H9 (cell line): ENCODE results near the gene GID8. TPM values are rescaled to one million over a fixed set of nuclear protein-coding genes. Genes with fewer than 3 reads are reported as not detected.

Source experiments
- DNase-seq: peaks from one replicate; pipeline ENCODE4 v3.0.0-alpha.2; 2017
- H2AFZ ChIP-seq: one replicate; pipeline ENCODE4 v1.6.1; 2013; ENCODE audit warnings: mild to moderate bottlenecking, low read length, control low read depth, moderate library complexity
- H2AK5ac ChIP-seq: 2 replicates; pipeline ENCODE4 v1.6.1; 2013; ENCODE audit warnings: low read length, control low read depth, mixed read lengths; ENCODE audit not compliant: insufficient read length
- H2BK120ac ChIP-seq: one replicate; pipeline ENCODE4 v1.6.1; 2013; ENCODE audit warnings: low read depth, mild to moderate bottlenecking, low read length, control low read depth, inconsistent platforms; ENCODE audit not compliant: poor library complexity, severe bottlenecking
- H2BK12ac ChIP-seq: 2 replicates; pipeline ENCODE4 v1.6.1; 2013; ENCODE audit warnings: low read length, control low read depth, mixed read lengths, low read depth; ENCODE audit not compliant: insufficient read length
- H2BK15ac ChIP-seq: 2 replicates; pipeline ENCODE4 v1.6.1; 2013; ENCODE audit warnings: low read depth, low read length, control low read depth
- H2BK20ac ChIP-seq: one replicate; pipeline ENCODE4 v1.6.1; 2013; ENCODE audit warnings: low read depth, mild to moderate bottlenecking, low read length, control low read depth, inconsistent platforms; ENCODE audit not compliant: poor library complexity, severe bottlenecking
- H2BK5ac ChIP-seq: 2 replicates; pipeline ENCODE4 v1.6.1; 2013; ENCODE audit warnings: low read length, control low read depth, mixed read lengths; ENCODE audit not compliant: insufficient read length
- H3K14ac ChIP-seq: 2 replicates; pipeline ENCODE4 v1.6.1; 2013; ENCODE audit warnings: low read length, control low read depth; ENCODE audit not compliant: insufficient read depth
- H3K18ac ChIP-seq: 2 replicates; pipeline ENCODE4 v1.6.1; 2013; ENCODE audit warnings: low read depth, mild to moderate bottlenecking, mixed read lengths, low read length, control low read depth; ENCODE audit not compliant: insufficient read length
- H3K23ac ChIP-seq: 2 replicates; pipeline ENCODE4 v1.6.1; 2013; ENCODE audit warnings: low read length, control low read depth, mixed read lengths, low read depth; ENCODE audit not compliant: insufficient read length
- H3K23me2 ChIP-seq: 2 replicates; pipeline ENCODE4 v1.6.1; 2013; ENCODE audit warnings: low read depth, mild to moderate bottlenecking, mixed read lengths, low read length, control low read depth; ENCODE audit not compliant: insufficient read length, poor library complexity, severe bottlenecking
- H3K27ac ChIP-seq: 2 replicates; pipeline ENCODE4 v1.5.1; 2013; ENCODE audit warnings: low read length, control low read depth, mixed read lengths, low read depth; ENCODE audit not compliant: insufficient read length
- H3K27me3 ChIP-seq: 2 replicates; pipeline ENCODE4 v1.6.1; 2013; ENCODE audit warnings: low read length, control low read depth, inconsistent platforms; ENCODE audit not compliant: insufficient read depth
- H3K4ac ChIP-seq: 2 replicates; pipeline ENCODE4 v1.6.1; 2013; ENCODE audit warnings: low read depth, mild to moderate bottlenecking, control low read depth, inconsistent platforms, low read length, moderate library complexity
- H3K4me1 ChIP-seq: 2 replicates; pipeline ENCODE4 v1.6.1; 2013; ENCODE audit warnings: low read length, control low read depth, inconsistent platforms; ENCODE audit not compliant: insufficient read depth
- H3K4me2 ChIP-seq: 2 replicates; pipeline ENCODE4 v1.6.1; 2013; ENCODE audit warnings: low read length, control low read depth, mixed read lengths; ENCODE audit not compliant: insufficient read length, insufficient read depth
- H3K56ac ChIP-seq: 2 replicates; pipeline ENCODE4 v1.6.1; 2013; ENCODE audit warnings: low read depth, mild to moderate bottlenecking, mixed read lengths, low read length, control low read depth; ENCODE audit not compliant: insufficient read length
- H3K79me1 ChIP-seq: 2 replicates; pipeline ENCODE4 v1.6.1; 2013; ENCODE audit warnings: low read depth, mild to moderate bottlenecking, moderate library complexity, low read length, control low read depth, inconsistent platforms; ENCODE audit not compliant: insufficient read depth, poor library complexity, severe bottlenecking
- H3K79me2 ChIP-seq: 2 replicates; pipeline ENCODE4 v1.6.1; 2013; ENCODE audit warnings: low read length, control low read depth, inconsistent platforms; ENCODE audit not compliant: insufficient read depth
- H3K9ac ChIP-seq: 2 replicates; pipeline ENCODE4 v1.6.1; 2013; ENCODE audit warnings: low read length, control low read depth, mixed read lengths; ENCODE audit not compliant: insufficient read length; ENCODE audit errors: extremely low read depth
- H3K9me3 ChIP-seq: one replicate; pipeline ENCODE4 v1.6.1; 2013; ENCODE audit warnings: low read depth, low read length, inconsistent platforms; ENCODE audit not compliant: control insufficient read depth
- H3T11ph ChIP-seq: one replicate; pipeline ENCODE4 v1.6.1; 2013; ENCODE audit warnings: mild to moderate bottlenecking, low read length, control low read depth, inconsistent platforms
- H4K20me1 ChIP-seq: one replicate; pipeline ENCODE4 v1.6.1; 2013; ENCODE audit not compliant: control insufficient read depth, insufficient read length, insufficient read depth
- H4K5ac ChIP-seq: 2 replicates; pipeline ENCODE4 v1.6.1; 2013; ENCODE audit warnings: low read depth, mild to moderate bottlenecking, mixed read lengths, low read length, control low read depth; ENCODE audit not compliant: insufficient read length
- H4K8ac ChIP-seq: replicated peaks from 2 replicates; pipeline ENCODE4 v1.6.1; 2013; ENCODE audit warnings: low read length, control low read depth, mixed read lengths, low read depth; ENCODE audit not compliant: insufficient read length
- H4K91ac ChIP-seq: 2 replicates; pipeline ENCODE4 v1.6.1; 2013; ENCODE audit warnings: low read depth, mild to moderate bottlenecking, moderate library complexity, mixed read lengths, low read length, control low read depth; ENCODE audit not compliant: insufficient read length
- H3K27ac Mint-ChIP-seq, 3 experiments: 2 replicates in 2 of 3; 3 replicates in 1 of 3; pipeline ENCODE4 v1.8.0; 2020 to 2021; ENCODE audit warnings: mixed read lengths in 3 of 3, mild to moderate bottlenecking in 1 of 3, moderate library complexity in 1 of 3
- H3K27me3 Mint-ChIP-seq: 2 replicates; pipeline ENCODE4 v1.8.0; 2021; ENCODE audit warnings: low read depth, mild to moderate bottlenecking, moderate library complexity, mixed read lengths
- H3K36me3 Mint-ChIP-seq, 3 experiments: 2 replicates in 2 of 3; 3 replicates in 1 of 3; pipeline ENCODE4 v1.8.0; 2020 to 2021; ENCODE audit warnings: low read depth in 3 of 3, mixed read lengths in 3 of 3; ENCODE audit not compliant: insufficient read depth in 1 of 3
- H3K4me1 Mint-ChIP-seq, 2 experiments: 2 replicates each; pipeline ENCODE4 v1.8.0; 2020; ENCODE audit warnings: mixed read lengths in 2 of 2
- H3K4me3 Mint-ChIP-seq, 2 experiments: 2 replicates in 1 of 2; 3 replicates in 1 of 2; pipeline ENCODE4 v1.8.0; 2020 to 2021; ENCODE audit warnings: mild to moderate bottlenecking in 2 of 2, mixed read lengths in 2 of 2, moderate library complexity in 1 of 2
- H3K9me3 Mint-ChIP-seq, 2 experiments: 2 replicates in 1 of 2; 3 replicates in 1 of 2; pipeline ENCODE4 v1.8.0; 2020; ENCODE audit warnings: mild to moderate bottlenecking in 2 of 2, mixed read lengths in 2 of 2, moderate library complexity in 1 of 2
- WGBS: extraction: QIAGEN DNeasy Blood & Tissue Kit; methylation state at CpG from one replicate; pipeline ENCODE4 v1.1.7; 2013; ENCODE audit warnings: missing lambda C conversion rate, low lambda C conversion rate, mixed read lengths; ENCODE audit not compliant: insufficient read length; ENCODE audit errors: extremely low coverage; 5-methylcytosine and 5-hydroxymethylcytosine counted together
- total RNA-seq: library from RNA; stranded (reverse); gene quantifications from 2 replicates; pipeline ENCODE4 v1.2.1, GENCODE V29; 2021
- TF ChIP-seq, protein P1 (sequence below): fragments of 200-600 bp; sonication (generic); conservative IDR thresholded peaks from 3 replicates; pipeline ENCODE4 v1.8.0; 2021; ENCODE audit warnings: antibody characterized with exemption, mild to moderate bottlenecking

The GID8 gene
- total RNA-seq, 1 experiment from 2014 or later = 60.9 TPM

- Histone ChIP-seq H2AFZ (no peak overlapping the region), H3K9me3 (no peaks in the 10 kb centered on the region), H2BK120ac (no peak overlapping the region), H3K18ac (no peak overlapping the region), H3K23ac (no peak overlapping the region), H2BK20ac (no peak overlapping the region), H4K8ac (no peak overlapping the region), H4K91ac (no peak overlapping the region), H3K4ac (no peak overlapping the region), H3K9ac (no peak overlapping the region), H3K27me3 (no peaks in the 10 kb centered on the region), H3K23me2 (peaks cover 10% of the 10 kb centered on the region), H3K79me1 (no peaks in the 10 kb centered on the region), H2BK15ac (no peak overlapping the region), H4K20me1 (no peaks in the 10 kb centered on the region), H3K4me1 (peaks cover 3% of the 10 kb centered on the region), H3K79me2 (no peaks in the 10 kb centered on the region; the same call in 1 of the 2 replicates), H3K14ac (no peak overlapping the region), H3T11ph (no peak overlapping the region), H2BK12ac (no peak overlapping the region), H2AK5ac (no peak overlapping the region), H4K5ac (no peak overlapping the region), H3K4me2 (no peak overlapping the region), H3K56ac (no peak overlapping the region), H3K27ac (no peak overlapping the region), H2BK5ac (no peak overlapping the region)
- Mint-ChIP-seq H3K27me3 (no peaks in the 10 kb centered on the region; the same call in 1 of the 2 replicates), H3K4me1 (peaks cover 14 to 23% of the 10 kb centered on the region in 2 experiments), H3K36me3 (peaks cover 19 to 51% (median 44%) of the 10 kb centered on the region in 3 experiments; a peak in 6 of 7 replicates), H3K4me3 (no peak overlapping the region), H3K9me3 (no peaks in the 10 kb centered on the region), H3K27ac (no peak overlapping the region; a peak in 1 of 7 replicates)
- TF ChIP-seq, protein P1, sequence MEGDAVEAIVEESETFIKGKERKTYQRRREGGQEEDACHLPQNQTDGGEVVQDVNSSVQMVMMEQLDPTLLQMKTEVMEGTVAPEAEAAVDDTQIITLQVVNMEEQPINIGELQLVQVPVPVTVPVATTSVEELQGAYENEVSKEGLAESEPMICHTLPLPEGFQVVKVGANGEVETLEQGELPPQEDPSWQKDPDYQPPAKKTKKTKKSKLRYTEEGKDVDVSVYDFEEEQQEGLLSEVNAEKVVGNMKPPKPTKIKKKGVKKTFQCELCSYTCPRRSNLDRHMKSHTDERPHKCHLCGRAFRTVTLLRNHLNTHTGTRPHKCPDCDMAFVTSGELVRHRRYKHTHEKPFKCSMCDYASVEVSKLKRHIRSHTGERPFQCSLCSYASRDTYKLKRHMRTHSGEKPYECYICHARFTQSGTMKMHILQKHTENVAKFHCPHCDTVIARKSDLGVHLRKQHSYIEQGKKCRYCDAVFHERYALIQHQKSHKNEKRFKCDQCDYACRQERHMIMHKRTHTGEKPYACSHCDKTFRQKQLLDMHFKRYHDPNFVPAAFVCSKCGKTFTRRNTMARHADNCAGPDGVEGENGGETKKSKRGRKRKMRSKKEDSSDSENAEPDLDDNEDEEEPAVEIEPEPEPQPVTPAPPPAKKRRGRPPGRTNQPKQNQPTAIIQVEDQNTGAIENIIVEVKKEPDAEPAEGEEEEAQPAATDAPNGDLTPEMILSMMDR = no peak
- no CpG with 5 or more reads among the region's 8 CpGs for WGBS
- no peak for DNase-seq
Measured at GRCh38 chr20:62950741-62951140, 12.8 kb downstream of the GID8 start.
